ENCODE results near the gene SLC37A1.

GRCh38 chr21:42491328-42491727, 22.3 kb upstream of the SLC37A1 start:
- no peak for TF ChIP-seq CTCF (IDR thresholded peaks at IDR 0.05)
- TF ChIP-seq POLR2A (IDR thresholded peaks at IDR 0.05) = no peak

All from sigmoid colon (tissue), 3 donors.